ENCODE measurements around the gene EML2.

Gene EML2

DNA sequence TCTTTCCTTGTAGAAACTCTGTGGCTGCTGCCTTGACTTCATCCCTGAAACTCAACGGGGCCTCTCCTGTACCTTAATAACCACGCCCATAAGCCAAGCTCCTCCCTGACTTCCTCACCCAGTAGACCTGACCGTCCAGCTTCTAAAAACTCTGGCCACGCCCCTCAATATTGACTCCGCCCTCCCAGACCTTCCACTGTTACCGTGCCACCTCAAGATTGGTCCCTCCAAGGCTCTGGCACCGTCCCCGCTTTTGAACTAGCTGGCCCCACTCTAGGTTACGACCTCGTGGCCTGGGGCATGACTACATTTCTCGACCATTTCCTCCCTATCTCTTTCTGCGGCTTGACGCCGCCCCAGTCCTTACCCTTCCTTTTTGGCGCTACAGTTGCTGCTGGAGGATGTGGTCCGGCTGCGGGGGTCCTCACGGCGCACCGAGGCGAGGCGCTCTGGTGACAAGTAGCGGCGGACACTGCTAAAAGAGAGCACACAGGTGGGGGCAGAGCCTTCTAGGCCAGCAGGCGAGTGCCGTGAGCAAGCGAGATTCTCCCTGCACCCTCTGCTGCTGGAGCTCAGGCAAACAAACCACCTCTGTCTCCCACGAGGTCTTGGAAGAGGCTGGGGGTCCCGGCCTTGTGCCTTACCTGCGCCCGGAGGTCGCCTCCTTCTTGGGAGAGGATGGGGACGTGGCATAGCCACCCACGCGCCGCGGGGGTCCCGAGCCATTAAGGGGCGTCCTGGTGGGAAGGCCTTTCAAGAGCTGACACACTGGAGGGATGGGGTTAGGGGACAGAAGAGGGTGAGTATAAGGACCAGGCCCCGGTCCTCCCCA is 2.3 kb upstream of the EML2 start:
- peak overlapping the region; percentile 96 for H3K4me2 ChIP-seq (ENCODE audit: low read depth, low read length)
- peak overlapping the region; percentile 68 for H3K4me3 ChIP-seq (ENCODE audit: low read length)
- H3F3A ChIP-seq (ENCODE audit: insufficient read depth, low read length) = peaks cover 36% of the 10 kb centered on the region
- H3K9ac ChIP-seq (ENCODE audit: low read length) = peak overlapping the region; percentile 63
- TF ChIP-seq EZH2 (optimal IDR thresholded peaks at IDR 0.05; ENCODE audit: low read depth, low read length) (no peak), EZH2phosphoT487 (IDR thresholded peaks at IDR 0.05; ENCODE audit: low read length) (no peak)
- TF ChIP-seq, protein P1, sequence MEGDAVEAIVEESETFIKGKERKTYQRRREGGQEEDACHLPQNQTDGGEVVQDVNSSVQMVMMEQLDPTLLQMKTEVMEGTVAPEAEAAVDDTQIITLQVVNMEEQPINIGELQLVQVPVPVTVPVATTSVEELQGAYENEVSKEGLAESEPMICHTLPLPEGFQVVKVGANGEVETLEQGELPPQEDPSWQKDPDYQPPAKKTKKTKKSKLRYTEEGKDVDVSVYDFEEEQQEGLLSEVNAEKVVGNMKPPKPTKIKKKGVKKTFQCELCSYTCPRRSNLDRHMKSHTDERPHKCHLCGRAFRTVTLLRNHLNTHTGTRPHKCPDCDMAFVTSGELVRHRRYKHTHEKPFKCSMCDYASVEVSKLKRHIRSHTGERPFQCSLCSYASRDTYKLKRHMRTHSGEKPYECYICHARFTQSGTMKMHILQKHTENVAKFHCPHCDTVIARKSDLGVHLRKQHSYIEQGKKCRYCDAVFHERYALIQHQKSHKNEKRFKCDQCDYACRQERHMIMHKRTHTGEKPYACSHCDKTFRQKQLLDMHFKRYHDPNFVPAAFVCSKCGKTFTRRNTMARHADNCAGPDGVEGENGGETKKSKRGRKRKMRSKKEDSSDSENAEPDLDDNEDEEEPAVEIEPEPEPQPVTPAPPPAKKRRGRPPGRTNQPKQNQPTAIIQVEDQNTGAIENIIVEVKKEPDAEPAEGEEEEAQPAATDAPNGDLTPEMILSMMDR (IDR thresholded peaks at IDR 0.05; ENCODE audit: low read length) = no peak
- H3K9me2 ChIP-seq (replicated peaks; ENCODE audit: insufficient read depth, low read length) = no peaks in the 10 kb centered on the region
- H3K79me2 ChIP-seq (ENCODE audit: low read length) = no peaks in the 10 kb centered on the region
- peaks cover 6% of the 10 kb centered on the region; the same call in 1 of the 2 replicates for H3K4me1 ChIP-seq (ENCODE audit: low read length)
- no peaks in the 10 kb centered on the region for H3K9me3 ChIP-seq (replicated peaks; ENCODE audit: insufficient read depth, low read length)
- DNase-seq = peak; percentile 97
- peak overlapping the region; percentile 85 for H3K27ac ChIP-seq (ENCODE audit: low read length)
- no peaks in the 10 kb centered on the region for H4K20me1 ChIP-seq (ENCODE audit: insufficient read depth, low read length)
- H3K27me3 ChIP-seq (replicated peaks; ENCODE audit: insufficient read depth, low read length) = peaks cover 6% of the 10 kb centered on the region; the same call in 1 of the 2 replicates
- H3K36me3 ChIP-seq (replicated peaks; ENCODE audit: insufficient read depth, low read length) = no peaks in the 10 kb centered on the region
- H2AFZ ChIP-seq (ENCODE audit: low read length) = peak overlapping the region; percentile 63

DNA sequence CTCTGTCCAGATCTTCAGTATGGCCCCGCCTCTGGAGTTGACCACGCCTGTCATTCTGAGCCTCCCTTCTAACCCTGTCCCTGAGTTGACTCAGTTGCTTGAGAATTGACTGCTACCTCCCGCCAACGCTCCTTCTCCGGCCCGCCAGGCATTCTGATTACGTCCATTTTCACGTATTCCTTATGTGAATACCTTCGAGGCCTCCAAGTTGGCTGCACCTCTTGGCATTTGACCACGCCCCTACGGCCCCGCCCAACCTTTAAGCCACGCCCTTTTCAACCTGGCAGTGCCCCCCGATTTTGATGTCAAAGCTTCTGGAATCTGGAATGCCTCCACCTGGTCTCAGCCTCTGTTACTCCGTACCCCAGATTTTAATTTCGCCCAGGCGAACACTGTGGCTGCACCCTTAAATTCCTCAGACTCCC is 1.7 kb upstream of the EML2 start:
- Histone ChIP-seq H2AFZ (ENCODE audit: low read length) (peak overlapping the region; percentile 63; the same call in 1 of the 2 replicates), H3K4me2 (ENCODE audit: low read depth, low read length) (peak overlapping the region; percentile 96), H3K27me3 (replicated peaks; ENCODE audit: insufficient read depth, low read length) (peaks cover 6% of the 10 kb centered on the region; the same call in 1 of the 2 replicates), H3K27ac (ENCODE audit: low read length) (peak overlapping the region; percentile 85; the same call in 1 of the 2 replicates), H3K36me3 (replicated peaks; ENCODE audit: insufficient read depth, low read length) (no peaks in the 10 kb centered on the region), H3K9me3 (replicated peaks; ENCODE audit: insufficient read depth, low read length) (no peaks in the 10 kb centered on the region), H3K79me2 (ENCODE audit: low read length) (no peaks in the 10 kb centered on the region), H3K9ac (ENCODE audit: low read length) (no peak overlapping the region), H3F3A (ENCODE audit: insufficient read depth, low read length) (peaks cover 36% of the 10 kb centered on the region), H3K9me2 (replicated peaks; ENCODE audit: insufficient read depth, low read length) (no peaks in the 10 kb centered on the region), H3K4me3 (ENCODE audit: low read length) (peak overlapping the region; percentile 68), H3K4me1 (ENCODE audit: low read length) (peaks cover 4% of the 10 kb centered on the region; the same call in 1 of the 2 replicates), H4K20me1 (ENCODE audit: insufficient read depth, low read length) (no peaks in the 10 kb centered on the region)
- TF ChIP-seq EZH2 (optimal IDR thresholded peaks at IDR 0.05; ENCODE audit: low read depth, low read length) (no peak), EZH2phosphoT487 (IDR thresholded peaks at IDR 0.05; ENCODE audit: low read length) (no peak)
- TF ChIP-seq, protein P1 (IDR thresholded peaks at IDR 0.05; ENCODE audit: low read length) = no peak
- DNase-seq = no peak

DNA sequence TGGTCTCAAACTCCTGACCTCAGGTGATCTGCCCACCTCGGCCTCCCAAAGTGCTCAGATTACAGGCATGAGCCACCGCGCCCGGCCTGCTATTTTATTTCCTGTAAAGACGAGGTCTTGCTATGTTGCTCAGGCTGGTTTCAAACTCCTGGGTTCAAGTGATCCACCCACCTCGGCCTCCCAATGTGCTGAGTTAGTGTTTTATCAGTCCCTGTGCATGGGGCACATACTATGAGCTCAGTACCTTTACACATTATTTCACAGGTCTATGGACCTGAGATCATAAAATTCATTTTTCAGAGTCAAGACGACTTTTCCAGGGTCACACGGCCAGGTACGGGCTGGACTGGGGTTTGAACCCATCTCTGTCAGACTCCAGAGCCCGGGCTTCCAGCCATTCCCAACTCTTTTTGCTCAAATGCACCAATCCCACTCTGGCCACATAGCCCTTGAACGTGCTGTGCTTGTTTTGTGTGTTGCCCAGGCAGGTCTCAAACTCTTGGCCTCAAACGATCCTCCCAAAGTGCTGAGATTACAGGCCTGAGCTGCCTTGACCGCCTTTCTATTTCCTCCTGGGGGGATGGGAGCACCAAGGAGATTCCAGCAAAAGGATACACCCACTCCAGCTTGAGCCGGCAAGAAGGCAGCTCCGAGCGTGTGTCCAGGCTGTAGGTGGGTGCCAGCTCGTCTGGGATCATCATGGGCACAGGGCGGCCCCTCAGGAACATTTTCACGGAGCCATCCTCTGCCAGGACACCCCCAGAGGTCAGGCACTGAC is 1.1 kb downstream of the EML2 start:
- no peaks in the 10 kb centered on the region for H3K9me2 ChIP-seq (replicated peaks; ENCODE audit: insufficient read depth, low read length)
- H3K9me3 ChIP-seq (replicated peaks; ENCODE audit: insufficient read depth, low read length) = no peaks in the 10 kb centered on the region
- H3K27ac ChIP-seq (ENCODE audit: low read length) = no peak overlapping the region
- H4K20me1 ChIP-seq (ENCODE audit: insufficient read depth, low read length) = no peaks in the 10 kb centered on the region
- H3K27me3 ChIP-seq (replicated peaks; ENCODE audit: insufficient read depth, low read length) = no peaks in the 10 kb centered on the region
- H3K4me1 ChIP-seq (ENCODE audit: low read length) = peaks cover 4% of the 10 kb centered on the region; the same call in 1 of the 2 replicates
- peaks cover 26% of the 10 kb centered on the region for H3F3A ChIP-seq (ENCODE audit: insufficient read depth, low read length)
- H3K9ac ChIP-seq (ENCODE audit: low read length) = no peak overlapping the region
- H3K79me2 ChIP-seq (ENCODE audit: low read length) = no peaks in the 10 kb centered on the region
- H3K4me2 ChIP-seq (ENCODE audit: low read depth, low read length) = peak overlapping the region; percentile 80; the same call in 1 of the 2 replicates
- no peak for TF ChIP-seq EZH2phosphoT487 (IDR thresholded peaks at IDR 0.05; ENCODE audit: low read length)
- TF ChIP-seq, protein P1 (IDR thresholded peaks at IDR 0.05; ENCODE audit: low read length) = no peak
- TF ChIP-seq EZH2 (optimal IDR thresholded peaks at IDR 0.05; ENCODE audit: low read depth, low read length) = no peak
- H2AFZ ChIP-seq (ENCODE audit: low read length) = no peak overlapping the region
- H3K36me3 ChIP-seq (replicated peaks; ENCODE audit: insufficient read depth, low read length) = no peaks in the 10 kb centered on the region
- H3K4me3 ChIP-seq (ENCODE audit: low read length) = no peak overlapping the region
- DNase-seq = no peak
